ENCODE measurements around the gene PTGER4. TPM values are rescaled to one million over a fixed set of nuclear protein-coding genes. Genes with fewer than 3 reads are reported as not detected.

The PTGER4 gene
- total and polyA plus RNA-seq, 9 donors, result 0.66 to 8.8 (median 2.8) TPM

GRCh38 chr5:40666657-40667056 is 13.1 kb upstream of the PTGER4 start:
- no peaks in the 10 kb centered on the region for H3K9me3 ChIP-seq
- no peaks in the 10 kb centered on the region for H3K27me3 ChIP-seq
- no peaks in the 10 kb centered on the region for H3K4me1 ChIP-seq (ENCODE audit: insufficient read depth)
- H3K27ac ChIP-seq, result no peak overlapping the region
- DNase-seq, result no peak
- intact Hi-C loops (cut with DNase I), result no loop called here
- no peaks in the 10 kb centered on the region for H3K36me3 ChIP-seq
- H3K4me3 ChIP-seq, result no peak overlapping the region
- 42 to 62% (median 52%) methylated on average over 1 of the region's 1 CpG for WGBS, 3 donors
- TF ChIP-seq POLR2A (IDR thresholded peaks at IDR 0.05) (no peak), EP300 (IDR thresholded peaks at IDR 0.05) (no peak)
- TF ChIP-seq, protein P1, sequence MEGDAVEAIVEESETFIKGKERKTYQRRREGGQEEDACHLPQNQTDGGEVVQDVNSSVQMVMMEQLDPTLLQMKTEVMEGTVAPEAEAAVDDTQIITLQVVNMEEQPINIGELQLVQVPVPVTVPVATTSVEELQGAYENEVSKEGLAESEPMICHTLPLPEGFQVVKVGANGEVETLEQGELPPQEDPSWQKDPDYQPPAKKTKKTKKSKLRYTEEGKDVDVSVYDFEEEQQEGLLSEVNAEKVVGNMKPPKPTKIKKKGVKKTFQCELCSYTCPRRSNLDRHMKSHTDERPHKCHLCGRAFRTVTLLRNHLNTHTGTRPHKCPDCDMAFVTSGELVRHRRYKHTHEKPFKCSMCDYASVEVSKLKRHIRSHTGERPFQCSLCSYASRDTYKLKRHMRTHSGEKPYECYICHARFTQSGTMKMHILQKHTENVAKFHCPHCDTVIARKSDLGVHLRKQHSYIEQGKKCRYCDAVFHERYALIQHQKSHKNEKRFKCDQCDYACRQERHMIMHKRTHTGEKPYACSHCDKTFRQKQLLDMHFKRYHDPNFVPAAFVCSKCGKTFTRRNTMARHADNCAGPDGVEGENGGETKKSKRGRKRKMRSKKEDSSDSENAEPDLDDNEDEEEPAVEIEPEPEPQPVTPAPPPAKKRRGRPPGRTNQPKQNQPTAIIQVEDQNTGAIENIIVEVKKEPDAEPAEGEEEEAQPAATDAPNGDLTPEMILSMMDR (IDR thresholded peaks at IDR 0.05), result no peak

DNA sequence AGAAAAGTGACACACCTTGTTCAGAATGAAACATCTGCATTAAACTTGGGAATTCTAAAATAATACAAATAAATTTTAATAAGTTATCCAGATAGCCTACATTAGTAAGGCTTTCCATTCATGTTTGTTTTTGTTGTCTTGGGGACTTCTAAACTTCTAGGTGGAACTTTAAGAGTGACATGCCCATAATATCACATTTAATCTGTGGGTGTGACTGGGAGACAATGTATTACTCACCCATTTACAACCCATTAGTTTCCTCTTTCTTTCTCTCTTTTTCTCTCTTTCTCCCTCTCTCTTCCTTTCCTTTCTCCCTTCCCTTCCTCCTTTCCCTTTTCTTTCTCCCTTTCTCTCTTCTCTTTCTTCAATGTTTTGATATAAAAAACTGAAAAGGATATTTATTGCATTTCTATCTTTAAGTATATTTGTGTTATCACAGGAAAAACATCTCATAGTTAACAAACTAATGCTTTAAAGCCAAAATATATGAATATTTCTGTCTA is 12.5 kb upstream of the PTGER4 start:
- Histone ChIP-seq H3K36me3 (no peaks in the 10 kb centered on the region), H3K4me1 (ENCODE audit: insufficient read depth) (no peaks in the 10 kb centered on the region), H3K4me3 (no peak overlapping the region), H3K27me3 (no peaks in the 10 kb centered on the region), H3K9me3 (no peaks in the 10 kb centered on the region), H3K27ac (no peak overlapping the region)
- intact Hi-C loops (cut with DNase I), result no loop called here
- TF ChIP-seq, protein P1 (IDR thresholded peaks at IDR 0.05), result no peak
- no peak for TF ChIP-seq POLR2A (IDR thresholded peaks at IDR 0.05)
- no peak for DNase-seq

GRCh38 chr5:40669606-40670390 is 9.9 kb upstream of the PTGER4 start:
- Histone ChIP-seq H3K36me3 (no peaks in the 10 kb centered on the region), H3K4me1 (ENCODE audit: insufficient read depth) (no peaks in the 10 kb centered on the region), H3K4me3 (no peak overlapping the region), H3K27ac (no peak overlapping the region), H3K27me3 (no peaks in the 10 kb centered on the region), H3K9me3 (no peaks in the 10 kb centered on the region)
- TF ChIP-seq EP300 (IDR thresholded peaks at IDR 0.05), result no peak
- TF ChIP-seq, protein P1 (IDR thresholded peaks at IDR 0.05), result no peak
- no peak for TF ChIP-seq POLR2A (IDR thresholded peaks at IDR 0.05)
- 72 to 81% (median 77%) methylated on average over 6 of the region's 6 CpGs for WGBS, 3 donors
- DNase-seq, result no peak
- intact Hi-C loops (cut with DNase I), result loop anchor here in 1 of 4 donors (10.0 kb wide), 1 partner anchor 955 kb away; no protein-coding TSS in a partner anchor

GRCh38 chr5:40672425-40672824 is 7.3 kb upstream of the PTGER4 start:
- intact Hi-C loops (cut with DNase I), result loop anchor here in 1 of 4 donors (10.0 kb wide), 1 partner anchor 958 kb away; no protein-coding TSS in a partner anchor
- 60 to 65% (median 60%) methylated on average over 4 of the region's 4 CpGs for WGBS, 3 donors

More at GRCh38 chr5:40672425-40672824, 7.3 kb upstream of the PTGER4 start:
- no peaks in the 10 kb centered on the region for H3K4me1 ChIP-seq (ENCODE audit: insufficient read depth)
- no peaks in the 10 kb centered on the region for H3K27me3 ChIP-seq
- DNase-seq, result no peak
- no peak overlapping the region for H3K4me3 ChIP-seq
- H3K36me3 ChIP-seq, result no peaks in the 10 kb centered on the region
- no peak overlapping the region for H3K27ac ChIP-seq
- no peaks in the 10 kb centered on the region for H3K9me3 ChIP-seq
- no peak for TF ChIP-seq POLR2A (IDR thresholded peaks at IDR 0.05)
- TF ChIP-seq, protein P1 (IDR thresholded peaks at IDR 0.05), result no peak
- no peak for TF ChIP-seq EP300 (IDR thresholded peaks at IDR 0.05)
